ENCODE measurements around the gene FIGN.

Gene FIGN

GRCh38 chr2:163641986-163642385 lies 93.8 kb downstream of the FIGN start:
- H3K4me3 Mint-ChIP-seq, result no peak overlapping the region
- H3K4me1 Mint-ChIP-seq, result no peaks in the 10 kb centered on the region
- peaks cover 4% of the 10 kb centered on the region for H3K9me3 Mint-ChIP-seq
- ATAC-seq (replicated peaks; ENCODE audit: extremely low read depth, poor library complexity, severe bottlenecking), result no peak
- H3K27ac Mint-ChIP-seq (ENCODE audit: low read depth), result no peak overlapping the region
- H3K27me3 Mint-ChIP-seq, result no peaks in the 10 kb centered on the region
- DNase-seq (ENCODE audit: low spot score in 2 of 2), result no peak
- H3K36me3 Mint-ChIP-seq (ENCODE audit: insufficient read depth), result no peaks in the 10 kb centered on the region

GRCh38 chr2:163640542-163641193 lies 95.1 kb downstream of the FIGN start:
- H3K27me3 Mint-ChIP-seq, result no peaks in the 10 kb centered on the region
- no peak overlapping the region for H3K4me3 Mint-ChIP-seq
- no peaks in the 10 kb centered on the region for H3K36me3 Mint-ChIP-seq (ENCODE audit: insufficient read depth)
- no peak overlapping the region for H3K27ac Mint-ChIP-seq (ENCODE audit: low read depth)
- peaks cover 4% of the 10 kb centered on the region for H3K9me3 Mint-ChIP-seq
- ATAC-seq (replicated peaks; ENCODE audit: extremely low read depth, poor library complexity, severe bottlenecking), result no peak
- H3K4me1 Mint-ChIP-seq, result no peaks in the 10 kb centered on the region
- DNase-seq (ENCODE audit: low spot score in 2 of 2), result no peak

- Mint-ChIP-seq H3K9me3 (peaks cover 5% of the 10 kb centered on the region), H3K27me3 (no peaks in the 10 kb centered on the region), H3K4me1 (no peaks in the 10 kb centered on the region), H3K4me3 (no peak overlapping the region), H3K36me3 (ENCODE audit: insufficient read depth) (no peaks in the 10 kb centered on the region), H3K27ac (ENCODE audit: low read depth) (no peak overlapping the region)
- DNase-seq (ENCODE audit: low spot score in 2 of 2) (no peak), ATAC-seq (replicated peaks; ENCODE audit: extremely low read depth, poor library complexity, severe bottlenecking) (no peak)
These were observed 97.9 kb downstream of the FIGN start for GRCh38 chr2:163637871-163638270.

- DNase-seq (ENCODE audit: low spot score in 2 of 2), result no peak
- no peak for ATAC-seq (replicated peaks; ENCODE audit: extremely low read depth, poor library complexity, severe bottlenecking)
- H3K9me3 Mint-ChIP-seq, result peaks cover 18% of the 10 kb centered on the region
- H3K27ac Mint-ChIP-seq (ENCODE audit: low read depth), result no peak overlapping the region
- H3K4me3 Mint-ChIP-seq, result no peak overlapping the region
- H3K36me3 Mint-ChIP-seq (ENCODE audit: insufficient read depth), result no peaks in the 10 kb centered on the region
- no peaks in the 10 kb centered on the region for H3K4me1 Mint-ChIP-seq
- H3K27me3 Mint-ChIP-seq, result no peaks in the 10 kb centered on the region
These were observed 102.5 kb downstream of the FIGN start for GRCh38 chr2:163633291-163633690.

- ATAC-seq (replicated peaks; ENCODE audit: extremely low read depth, poor library complexity, severe bottlenecking), result no peak
- Mint-ChIP-seq H3K27ac (ENCODE audit: low read depth) (no peak overlapping the region), H3K27me3 (no peaks in the 10 kb centered on the region), H3K4me3 (no peak overlapping the region), H3K9me3 (peaks cover 18% of the 10 kb centered on the region), H3K4me1 (no peaks in the 10 kb centered on the region), H3K36me3 (ENCODE audit: insufficient read depth) (no peaks in the 10 kb centered on the region)
- no peak for DNase-seq (ENCODE audit: low spot score in 2 of 2)
These were observed 105.0 kb downstream of the FIGN start for GRCh38 chr2:163630836-163631235.

GRCh38 chr2:163626639-163627109 lies 109.1 kb downstream of the FIGN start:
- H3K36me3 Mint-ChIP-seq (ENCODE audit: insufficient read depth), result no peaks in the 10 kb centered on the region
- no peaks in the 10 kb centered on the region for H3K27me3 Mint-ChIP-seq
- no peak for DNase-seq (ENCODE audit: low spot score in 2 of 2)
- no peak overlapping the region for H3K27ac Mint-ChIP-seq (ENCODE audit: low read depth)
- no peaks in the 10 kb centered on the region for H3K4me1 Mint-ChIP-seq
- H3K9me3 Mint-ChIP-seq, result peaks cover 9% of the 10 kb centered on the region
- no peak overlapping the region for H3K4me3 Mint-ChIP-seq
- no peak for ATAC-seq (replicated peaks; ENCODE audit: extremely low read depth, poor library complexity, severe bottlenecking)

- DNase-seq (ENCODE audit: low spot score in 2 of 2), result no peak
- Mint-ChIP-seq H3K4me3 (no peak overlapping the region), H3K9me3 (peaks cover 9% of the 10 kb centered on the region), H3K4me1 (no peaks in the 10 kb centered on the region), H3K27me3 (no peaks in the 10 kb centered on the region), H3K27ac (ENCODE audit: low read depth) (no peak overlapping the region), H3K36me3 (ENCODE audit: insufficient read depth) (no peaks in the 10 kb centered on the region)
- no peak for ATAC-seq (replicated peaks; ENCODE audit: extremely low read depth, poor library complexity, severe bottlenecking)
These were observed 109.6 kb downstream of the FIGN start for GRCh38 chr2:163626208-163626607.

GRCh38 chr2:163625632-163626031 lies 110.2 kb downstream of the FIGN start:
- H3K4me3 Mint-ChIP-seq, result no peak overlapping the region
- H3K27me3 Mint-ChIP-seq, result no peaks in the 10 kb centered on the region
- no peak for ATAC-seq (replicated peaks; ENCODE audit: extremely low read depth, poor library complexity, severe bottlenecking)
- no peak for DNase-seq (ENCODE audit: low spot score in 2 of 2)
- H3K27ac Mint-ChIP-seq (ENCODE audit: low read depth), result no peak overlapping the region
- no peaks in the 10 kb centered on the region for H3K36me3 Mint-ChIP-seq (ENCODE audit: insufficient read depth)
- H3K4me1 Mint-ChIP-seq, result no peaks in the 10 kb centered on the region
- H3K9me3 Mint-ChIP-seq, result peaks cover 5% of the 10 kb centered on the region

- DNase-seq (ENCODE audit: low spot score in 2 of 2) (no peak), ATAC-seq (replicated peaks; ENCODE audit: extremely low read depth, poor library complexity, severe bottlenecking) (no peak)
- no peak overlapping the region for H3K4me3 Mint-ChIP-seq
- H3K27me3 Mint-ChIP-seq, result no peaks in the 10 kb centered on the region
- H3K27ac Mint-ChIP-seq (ENCODE audit: low read depth), result no peak overlapping the region
- no peaks in the 10 kb centered on the region for H3K4me1 Mint-ChIP-seq
- H3K9me3 Mint-ChIP-seq, result peaks cover 5% of the 10 kb centered on the region
- H3K36me3 Mint-ChIP-seq (ENCODE audit: insufficient read depth), result no peaks in the 10 kb centered on the region
These were observed 114.3 kb downstream of the FIGN start for GRCh38 chr2:163621445-163622004.

- peaks cover 10% of the 10 kb centered on the region for H3K9me3 Mint-ChIP-seq
- no peak overlapping the region for H3K4me3 Mint-ChIP-seq
- no peaks in the 10 kb centered on the region for H3K27me3 Mint-ChIP-seq
- DNase-seq (ENCODE audit: low spot score in 2 of 2), result no peak
- no peaks in the 10 kb centered on the region for H3K36me3 Mint-ChIP-seq (ENCODE audit: insufficient read depth)
- no peak for ATAC-seq (replicated peaks; ENCODE audit: extremely low read depth, poor library complexity, severe bottlenecking)
- no peaks in the 10 kb centered on the region for H3K4me1 Mint-ChIP-seq
- no peak overlapping the region for H3K27ac Mint-ChIP-seq (ENCODE audit: low read depth)
These were observed 118.3 kb downstream of the FIGN start for GRCh38 chr2:163617517-163617916.

GRCh38 chr2:163613266-163613731 lies 122.5 kb downstream of the FIGN start:
- Mint-ChIP-seq H3K4me1 (no peaks in the 10 kb centered on the region), H3K4me3 (no peak overlapping the region), H3K27me3 (no peaks in the 10 kb centered on the region), H3K36me3 (ENCODE audit: insufficient read depth) (no peaks in the 10 kb centered on the region), H3K27ac (ENCODE audit: low read depth) (no peak overlapping the region), H3K9me3 (peaks cover 5% of the 10 kb centered on the region)
- no peak for DNase-seq (ENCODE audit: low spot score in 2 of 2)
- no peak for ATAC-seq (replicated peaks; ENCODE audit: extremely low read depth, poor library complexity, severe bottlenecking)

- Mint-ChIP-seq H3K4me1 (no peaks in the 10 kb centered on the region), H3K36me3 (ENCODE audit: insufficient read depth) (no peaks in the 10 kb centered on the region), H3K4me3 (no peak overlapping the region), H3K9me3 (peaks cover 11% of the 10 kb centered on the region), H3K27ac (ENCODE audit: low read depth) (no peak overlapping the region), H3K27me3 (no peaks in the 10 kb centered on the region)
- ATAC-seq (replicated peaks; ENCODE audit: extremely low read depth, poor library complexity, severe bottlenecking) (no peak), DNase-seq (ENCODE audit: low spot score in 2 of 2) (no peak)
These were observed 123.5 kb downstream of the FIGN start for GRCh38 chr2:163612332-163612731.

- H3K27me3 Mint-ChIP-seq, result no peaks in the 10 kb centered on the region
- peaks cover 11% of the 10 kb centered on the region for H3K9me3 Mint-ChIP-seq
- H3K27ac Mint-ChIP-seq (ENCODE audit: low read depth), result no peak overlapping the region
- no peaks in the 10 kb centered on the region for H3K4me1 Mint-ChIP-seq
- no peaks in the 10 kb centered on the region for H3K36me3 Mint-ChIP-seq (ENCODE audit: insufficient read depth)
- ATAC-seq (replicated peaks; ENCODE audit: extremely low read depth, poor library complexity, severe bottlenecking) (no peak), DNase-seq (ENCODE audit: low spot score in 2 of 2) (no peak)
- H3K4me3 Mint-ChIP-seq, result no peak overlapping the region
These were observed 124.3 kb downstream of the FIGN start for GRCh38 chr2:163611557-163611906.
